H1 (cell line): Measurements from ENCODE around the gene NCAM1. TPM values are rescaled to one million over a fixed set of nuclear protein-coding genes. Genes with fewer than 3 reads are reported as not detected.

Source experiments
- CTCF ChIA-PET: fragments of 300-600 bp; sonication (Branson Sonifier 250); formaldehyde crosslinking; loops from one replicate; lab custom pipeline; 2021; ENCODE audit not compliant: partially characterized antibody; lab: Charles Lee
- POLR2A ChIA-PET: fragments of 300-600 bp; sonication (Branson Sonifier 250); formaldehyde crosslinking; loops from one replicate; lab custom pipeline; 2021; ENCODE audit warnings: inconsistent platforms; ENCODE audit not compliant: partially characterized antibody; lab: Charles Lee
- DNase-seq, 2 experiments: peaks; one replicate each; pipeline versions ENCODE4 v3.0.0 to v3.0.0-alpha.2; 2010 to 2022; ENCODE audit warnings: low spot score in 2 of 2, low read depth in 1 of 2, mixed read lengths in 1 of 2
- FAIRE-seq: peaks from 2 replicates; lab custom pipeline; 2011; peaks lifted over from hg19 to GRCh38; lab: Jason Lieb, UNC
- H2AFZ ChIP-seq: 2 replicates; pipeline ENCODE4 v1.8.1; 2012; ENCODE audit warnings: low read length, inconsistent platforms
- H2AK5ac ChIP-seq: 2 replicates; pipeline ENCODE4 v1.6.1; 2013; ENCODE audit warnings: low read depth, low read length
- H2BK120ac ChIP-seq: replicated peaks from 2 replicates; pipeline ENCODE3; 2013; ENCODE audit warnings: low read depth, low read length, inconsistent platforms
- H2BK12ac ChIP-seq: 2 replicates; pipeline ENCODE4 v1.6.1; 2013; ENCODE audit warnings: low read depth, low read length
- H2BK15ac ChIP-seq: 2 replicates; pipeline ENCODE4 v1.6.1; 2013; ENCODE audit warnings: low read length
- H2BK20ac ChIP-seq: 2 replicates; pipeline ENCODE4 v1.6.1; 2013; ENCODE audit warnings: low read length
- H2BK5ac ChIP-seq: 2 replicates; pipeline ENCODE4 v1.6.1; 2013; ENCODE audit warnings: low read depth, low read length
- H3K14ac ChIP-seq: 2 replicates; pipeline ENCODE4 v1.6.1; 2013; ENCODE audit warnings: inconsistent platforms; ENCODE audit not compliant: insufficient read length
- H3K18ac ChIP-seq: 2 replicates; pipeline ENCODE4 v1.6.1; 2013; ENCODE audit warnings: low read length; ENCODE audit errors: extremely low read depth
- H3K23ac ChIP-seq: 2 replicates; pipeline ENCODE4 v1.6.1; 2013; ENCODE audit warnings: inconsistent platforms; ENCODE audit not compliant: insufficient read length
- H3K23me2 ChIP-seq: 2 replicates; pipeline ENCODE4 v1.6.1; 2013; ENCODE audit warnings: low read depth, low read length
- H3K27ac ChIP-seq: 2 replicates; pipeline ENCODE4 v1.6.1; 2011; ENCODE audit warnings: low read depth, low read length, inconsistent platforms
- H3K27me3 ChIP-seq, 4 experiments: replicated peaks in 1 of 4; 1 replicate in 1 of 4; 2 replicates in 3 of 4; pipeline versions ENCODE4 v1.6.1 to v1.8.1; 2011 to 2013; ENCODE audit warnings: low read length in 3 of 4, mild to moderate bottlenecking in 3 of 4, inconsistent platforms in 2 of 4, mixed read lengths in 2 of 4, moderate library complexity in 1 of 4; ENCODE audit not compliant: control insufficient read depth in 3 of 4, insufficient read depth in 3 of 4; ENCODE audit errors: extremely low read depth in 1 of 4
- H3K36me3 ChIP-seq, 4 experiments: 2 replicates each; pipeline versions ENCODE4 v1.6.1 to v1.8.1; 2011 to 2013; ENCODE audit warnings: mild to moderate bottlenecking in 4 of 4, low read length in 3 of 4, moderate library complexity in 2 of 4, control low read depth in 1 of 4, inconsistent platforms in 1 of 4; ENCODE audit not compliant: insufficient read depth in 4 of 4, control insufficient read depth in 2 of 4
- H3K4ac ChIP-seq: replicated peaks from 2 replicates; pipeline ENCODE3; 2013; ENCODE audit warnings: low read length, low read depth, mixed read lengths, inconsistent platforms; ENCODE audit not compliant: insufficient read length
- H3K4me1 ChIP-seq, 4 experiments: replicated peaks in 1 of 4; 1 replicate in 1 of 4; 2 replicates in 3 of 4; pipeline versions ENCODE4 v1.6.1 to v1.8.1; 2011 to 2013; ENCODE audit warnings: low read length in 3 of 4, inconsistent platforms in 2 of 4, mixed read lengths in 1 of 4; ENCODE audit not compliant: insufficient read depth in 4 of 4, control insufficient read depth in 3 of 4
- H3K4me2 ChIP-seq, 2 experiments: 2 replicates each; pipeline versions ENCODE4 v1.6.1 to v1.8.1; 2011 to 2013; ENCODE audit warnings: low read depth in 2 of 2, low read length in 2 of 2, control low read depth in 1 of 2, inconsistent platforms in 1 of 2, mild to moderate bottlenecking in 1 of 2; ENCODE audit not compliant: insufficient read depth in 1 of 2
- H3K4me3 ChIP-seq, 4 experiments: fragments of 200-600, 300-600 bp in 1 of 4; sonication (generic), shearing (Covaris generic), sonication (Bioruptor Twin) in 1 of 4; 2 replicates each; pipeline versions ENCODE4 v1.5.1 to v1.8.1; 2011 to 2016; ENCODE audit warnings: low read length in 4 of 4, low read depth in 3 of 4, control low read depth in 2 of 4, inconsistent platforms in 2 of 4, mild to moderate bottlenecking in 2 of 4, mixed read lengths in 1 of 4, moderate library complexity in 1 of 4; ENCODE audit not compliant: insufficient read depth in 2 of 4; ENCODE audit errors: extremely low read depth in 1 of 4
- H3K56ac ChIP-seq: replicated peaks from 2 replicates; pipeline ENCODE3; 2013; ENCODE audit warnings: low read depth, mild to moderate bottlenecking, mixed read lengths, low read length, inconsistent platforms; ENCODE audit not compliant: insufficient read length
- H3K79me1 ChIP-seq: 2 replicates; pipeline ENCODE4 v1.6.1; 2013; ENCODE audit warnings: low read depth, low read length, control low read depth
- H3K79me2 ChIP-seq, 2 experiments: 2 replicates each; pipeline versions ENCODE4 v1.6.1 to v1.8.1; 2012 to 2013; ENCODE audit warnings: low read length in 2 of 2, mild to moderate bottlenecking in 2 of 2, inconsistent platforms in 1 of 2; ENCODE audit not compliant: insufficient read depth in 2 of 2, control insufficient read depth in 1 of 2
- H3K9ac ChIP-seq, 4 experiments: replicated peaks in 1 of 4; 1 replicate in 1 of 4; 2 replicates in 3 of 4; pipeline versions ENCODE4 v1.6.1 to v1.8.1; 2011 to 2013; ENCODE audit warnings: low read depth in 3 of 4, low read length in 3 of 4, control low read depth in 2 of 4, mild to moderate bottlenecking in 2 of 4, moderate library complexity in 2 of 4, inconsistent platforms in 1 of 4; ENCODE audit errors: extremely low read depth in 1 of 4
- H3K9me3 ChIP-seq, 2 experiments: 2 replicates each; pipeline versions ENCODE4 v1.6.1 to v1.8.1; 2012 to 2013; ENCODE audit warnings: mild to moderate bottlenecking in 2 of 2, moderate library complexity in 2 of 2, control low read depth in 1 of 2, inconsistent platforms in 1 of 2, low read depth in 1 of 2, low read length in 1 of 2, mixed read lengths in 1 of 2; ENCODE audit not compliant: insufficient read depth in 2 of 2
- H4K20me1 ChIP-seq, 2 experiments: replicated peaks in 1 of 2; 2 replicates each; pipeline versions ENCODE3 to v1.8.1; 2011 to 2013; ENCODE audit warnings: inconsistent platforms in 2 of 2, low read length in 2 of 2, mild to moderate bottlenecking in 1 of 2; ENCODE audit not compliant: insufficient read depth in 2 of 2, control insufficient read depth in 1 of 2
- H4K5ac ChIP-seq: 2 replicates; pipeline ENCODE4 v1.6.1; 2013; ENCODE audit warnings: low read length, low read depth, mixed read lengths, inconsistent platforms; ENCODE audit not compliant: insufficient read length
- H4K8ac ChIP-seq: 2 replicates; pipeline ENCODE4 v1.8.0; 2013; ENCODE audit warnings: mild to moderate bottlenecking, moderate library complexity, low read length, inconsistent platforms; ENCODE audit not compliant: insufficient read depth; ENCODE audit errors: extremely low read depth
- H4K91ac ChIP-seq: replicated peaks from 2 replicates; pipeline ENCODE3; 2013; ENCODE audit warnings: low read length, mixed read lengths, inconsistent platforms; ENCODE audit not compliant: insufficient read length
- EGR1 ChIP-seq: IDR thresholded peaks from 2 replicates; pipeline ENCODE4 v1.6.1; 2011; ENCODE audit warnings: low read depth, low read length, borderline replicate concordance
- EZH2 ChIP-seq: fragments of 200-600 bp; sonication (generic); IDR thresholded peaks from 2 replicates; pipeline ENCODE4 v1.7.1; 2012; ENCODE audit warnings: low read depth, mild to moderate bottlenecking, moderate library complexity, low read length, inconsistent platforms; ENCODE audit not compliant: severe bottlenecking
- TCF12 ChIP-seq: IDR thresholded peaks from 2 replicates; pipeline ENCODE4 v1.6.1; 2011; ENCODE audit warnings: low read depth, mild to moderate bottlenecking, low read length
- WGBS, 2 experiments: shearing (Covaris generic) in 1 of 2; methylation state at CpG; one replicate each; pipeline versions ENCODE4 v1.1.6 to v1.1.7; 2013 to 2015; ENCODE audit warnings: low lambda C conversion rate in 2 of 2, mixed read lengths in 2 of 2, inconsistent platforms in 1 of 2, low coverage in 1 of 2, missing lambda C conversion rate in 1 of 2; ENCODE audit not compliant: insufficient replicate concordance in 2 of 2, insufficient coverage in 1 of 2, insufficient read length in 1 of 2; ENCODE audit errors: extremely low coverage in 1 of 2, missing lambda C conversion rate in 1 of 2; 5-methylcytosine and 5-hydroxymethylcytosine counted together
- polyA plus RNA-seq, 7 experiments: library from polyadenylated mRNA; depleted of rRNA in 3 of 7; stranded (reverse) in 5 of 7; unstranded in 2 of 7; fragments of >200 nt in 5 of 7; fragments of 200-250 nt in 2 of 7; gene quantifications; 1 replicate in 5 of 7; 2 replicates in 1 of 7; 4 replicates in 1 of 7; pipeline versions ENCODE4 v1.2.1 to v1.2.3, GENCODE V29; 2011 to 2013; ENCODE audit warnings: missing spikeins in 2 of 7, mixed read lengths in 2 of 7
- total RNA-seq: library from RNA; stranded (reverse); fragmentation: NEBNext Ultra II Directional; extraction: Animal tissue kit (Norgen Biotek cat#: 25700); gene quantifications from 2 replicates; pipeline ENCODE4 v1.2.1, GENCODE V29; 2021

The NCAM1 gene
- total and polyA plus RNA-seq, 2 of the 8 experiments (the other 6 are each of a cell fraction or from before 2014, with no cell fraction given), result 3.1 to 4.3 TPM

GRCh38 chr11:113283881-113284280 lies 322.7 kb downstream of the NCAM1 start:
- H3K36me3 ChIP-seq, result no peaks in the 10 kb centered on the region
- TF ChIP-seq EGR1 (no peak), EZH2 (no peak), TCF12 (no peak)

More at GRCh38 chr11:113283881-113284280, 322.7 kb downstream of the NCAM1 start:
- Histone ChIP-seq H4K5ac (no peak overlapping the region), H4K91ac (no peak overlapping the region), H2BK15ac (no peak overlapping the region), H2BK12ac (no peak overlapping the region), H3K9me3 (no peaks in the 10 kb centered on the region), H2AK5ac (no peak overlapping the region), H3K79me1 (no peaks in the 10 kb centered on the region), H2BK120ac (no peak overlapping the region), H2BK5ac (no peak overlapping the region), H2BK20ac (no peak overlapping the region), H3K4ac (no peak overlapping the region), H3K18ac (no peak overlapping the region), H4K8ac (no peak overlapping the region), H3K23ac (no peak overlapping the region), H3K4me3 (no peak overlapping the region), H3K4me1 (no peaks in the 10 kb centered on the region), H3K27ac (no peak overlapping the region), H3K9ac (no peak overlapping the region), H3K14ac (no peak overlapping the region), H3K56ac (no peak overlapping the region), H3K79me2 (no peaks in the 10 kb centered on the region), H3K23me2 (no peaks in the 10 kb centered on the region), H2AFZ (no peak overlapping the region), H3K27me3 (no peaks in the 10 kb centered on the region; a peak in 1 of 7 replicates), H4K20me1 (no peaks in the 10 kb centered on the region), H3K4me2 (no peak overlapping the region)
- FAIRE-seq (no peak), DNase-seq (no peak)
- WGBS, 2 experiments, result 89% methylated on average over 2 of the region's 2 CpGs; no CpG with 5 or more reads in 1 of the 2 experiments
- CTCF ChIA-PET, result interaction anchor here (1.7 to 3.4 kb wide), 2 partner anchors 10 to 163 kb away, joined by 3 to 11 read pairs; no protein-coding TSS in a partner anchor
- POLR2A ChIA-PET, result no interaction called here
